HG03139 (cell line): ENCODE measurements around the gene EFCAB3.
A peak's percentile ranks its signal among the peaks of the same experiment; 100 is the strongest.
"Not testable (repeated sequence)": the region's sequence is repeated elsewhere in the genome, so short reads cannot be mapped to it uniquely, and the experiment has no call there.

Experiments used
- ATAC-seq: cut with Tn5 transposase; IDR thresholded peaks from one replicate; pipeline ENCODE4 v1.9.1; 2021; ENCODE audit not compliant: unreplicated experiment

The EFCAB3 gene

DNA sequence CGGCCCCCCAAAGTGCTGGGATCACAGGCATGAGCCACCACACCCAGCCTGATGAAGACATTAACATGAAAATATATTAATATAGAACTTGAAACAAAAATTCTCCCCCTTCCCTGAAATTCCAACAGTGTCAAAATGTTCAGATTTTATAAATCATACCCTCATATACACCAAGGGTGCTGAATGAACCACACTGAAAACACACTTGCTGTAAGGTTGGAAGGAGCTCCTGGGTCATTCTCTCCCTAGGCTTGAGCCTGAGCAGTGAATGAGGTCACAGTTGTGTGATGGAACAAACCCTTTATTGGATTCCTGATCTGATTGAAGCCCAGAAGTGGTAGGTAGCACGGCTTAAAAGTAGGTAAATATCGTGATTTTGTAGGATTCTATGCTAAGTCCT is at the start of gene EFCAB3:
TSS of gene EFCAB3 (plus strand) at position 301 of the 400 bp plus-strand sequence. CDS start 2,427 bp downstream, outside the sequence.
- ATAC-seq: no peak

DNA sequence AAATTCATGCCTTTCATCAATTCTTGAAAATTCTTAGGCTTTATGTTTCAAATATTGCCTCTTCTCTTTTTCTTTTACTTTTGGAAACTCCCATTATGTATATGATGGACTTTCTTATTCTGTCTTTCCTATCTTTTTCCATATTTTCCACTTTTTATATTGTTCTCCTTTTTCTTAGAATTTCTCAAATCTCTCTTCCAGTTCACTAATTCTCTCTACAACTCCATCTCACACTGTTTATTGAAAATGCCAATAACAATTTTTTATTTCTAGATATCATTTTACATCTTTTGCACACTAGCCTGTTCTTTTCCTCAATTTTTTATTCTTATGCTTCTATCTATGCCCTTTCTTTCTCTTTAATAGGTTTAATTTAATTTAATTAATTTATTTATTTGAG is 43.8 kb upstream of the EFCAB3 start:
- no peak for ATAC-seq

- ATAC-seq: no peak
Observed at GRCh38 chr17:62343764-62344270, 36.5 kb upstream of the EFCAB3 start.

- no peak for ATAC-seq
Observed at GRCh38 chr17:62351176-62351575, 29.2 kb upstream of the EFCAB3 start.

DNA sequence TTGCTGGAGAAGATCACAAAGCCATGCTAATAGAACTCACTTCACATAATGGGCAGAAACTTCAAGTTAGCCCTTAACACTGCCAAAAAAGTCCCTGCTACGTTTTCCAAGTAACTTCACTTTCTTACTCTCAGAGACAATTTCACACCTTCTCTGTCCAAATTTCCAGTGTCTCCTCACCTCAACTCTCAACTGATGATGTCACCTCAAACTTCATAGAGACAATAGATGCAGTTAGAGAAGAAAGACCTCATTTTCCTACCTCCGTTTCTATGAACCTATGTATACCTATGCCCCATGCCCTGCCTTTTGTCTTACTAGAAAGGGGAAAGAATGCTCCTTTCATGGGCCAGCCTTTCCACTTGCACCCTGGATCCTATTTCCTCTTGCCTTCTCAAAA is 14.2 kb upstream of the EFCAB3 start:
- ATAC-seq: no peak

GRCh38 chr17:62381561-62381960 is 1.2 kb downstream of the EFCAB3 start:
- ATAC-seq: no peak

DNA sequence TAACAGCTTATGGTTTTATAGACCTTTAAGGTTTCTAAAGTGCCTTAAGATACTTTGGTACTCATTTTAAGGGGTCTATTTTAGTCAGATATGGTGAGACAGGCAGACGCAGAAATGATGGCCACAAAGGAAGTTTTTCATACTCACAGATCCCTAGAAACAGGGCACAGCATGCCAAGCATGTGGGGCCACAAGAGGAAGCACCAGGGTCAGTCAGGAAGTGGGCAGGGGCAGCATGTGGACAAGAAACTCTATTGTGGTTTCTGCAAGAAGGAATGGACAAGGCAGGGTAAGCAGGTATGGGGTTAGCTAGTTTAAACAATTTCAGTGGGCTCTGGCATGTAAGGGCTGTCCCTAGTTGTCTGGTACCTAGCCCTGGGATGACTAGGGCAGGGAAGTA is 8.5 kb downstream of the EFCAB3 start:
- ATAC-seq: no peak

DNA sequence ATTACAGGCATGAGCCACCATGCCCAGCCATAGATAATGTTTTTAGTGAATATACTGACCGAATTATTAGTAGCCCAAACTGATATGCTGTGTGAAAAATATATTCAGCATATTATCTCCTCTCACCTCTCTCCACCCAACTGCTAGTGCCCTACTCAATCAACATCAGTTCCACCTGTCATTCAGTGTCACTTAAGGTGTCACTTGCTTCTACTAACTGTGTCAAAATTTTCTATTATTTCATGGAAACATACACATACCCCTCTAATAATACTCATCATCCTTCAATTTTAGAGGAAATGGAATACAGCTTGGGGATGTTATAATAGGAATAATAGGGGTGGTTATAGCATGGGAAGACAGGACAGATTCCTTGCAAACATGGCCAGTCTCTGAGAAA is 12.6 kb downstream of the EFCAB3 start:
- ATAC-seq: no peak

DNA sequence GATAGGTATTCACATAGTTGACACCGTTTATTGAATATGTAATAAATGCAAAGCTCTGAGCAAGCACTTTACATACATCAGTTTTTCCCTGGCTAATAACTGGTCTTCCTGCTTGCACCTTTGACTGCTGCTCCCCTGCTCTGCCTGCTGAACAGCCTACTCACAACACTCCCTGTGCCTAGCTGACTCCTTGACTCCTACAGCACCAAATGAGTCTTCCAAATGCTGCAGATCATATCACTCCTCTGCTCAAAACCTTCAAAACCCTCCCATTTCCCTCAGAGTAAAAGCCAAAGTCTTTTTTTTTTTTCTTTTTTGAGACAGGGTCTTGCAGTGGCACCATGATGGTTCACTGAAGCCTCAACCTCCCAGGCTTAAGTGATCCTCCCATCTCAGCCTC is 18.5 kb downstream of the EFCAB3 start:
- no peak for ATAC-seq

GRCh38 chr17:62405451-62405850 is 25.1 kb downstream of the EFCAB3 start:
- no peak for ATAC-seq

DNA sequence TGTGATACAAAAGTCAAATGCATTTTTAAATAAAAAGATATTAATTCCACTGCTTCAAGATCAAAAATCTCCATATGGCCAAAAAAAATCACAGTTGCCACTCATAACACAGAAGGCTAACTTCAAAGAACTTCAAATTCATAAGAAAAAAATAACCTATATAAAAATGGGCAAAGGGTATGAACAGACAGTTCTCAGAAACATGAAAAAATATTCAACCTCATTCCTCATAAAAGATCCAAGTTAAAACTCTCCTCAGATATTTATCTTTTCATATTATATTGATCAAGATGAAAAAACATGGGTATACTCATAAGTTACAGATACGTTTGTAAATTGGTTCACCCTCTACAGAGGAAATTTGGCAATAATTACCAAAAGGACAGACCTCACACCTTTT is 32.7 kb downstream of the EFCAB3 start:
- ATAC-seq: not testable (repeated sequence)

GRCh38 chr17:62423647-62424461 is 43.5 kb downstream of the EFCAB3 start, which contains the start of gene METTL2A:
Gene METTL2A, plus strand, starts transcription at chr17:62423897. Its CDS starts 6 bp downstream, at chr17:62423903.
- ATAC-seq: peak; percentile 93

DNA sequence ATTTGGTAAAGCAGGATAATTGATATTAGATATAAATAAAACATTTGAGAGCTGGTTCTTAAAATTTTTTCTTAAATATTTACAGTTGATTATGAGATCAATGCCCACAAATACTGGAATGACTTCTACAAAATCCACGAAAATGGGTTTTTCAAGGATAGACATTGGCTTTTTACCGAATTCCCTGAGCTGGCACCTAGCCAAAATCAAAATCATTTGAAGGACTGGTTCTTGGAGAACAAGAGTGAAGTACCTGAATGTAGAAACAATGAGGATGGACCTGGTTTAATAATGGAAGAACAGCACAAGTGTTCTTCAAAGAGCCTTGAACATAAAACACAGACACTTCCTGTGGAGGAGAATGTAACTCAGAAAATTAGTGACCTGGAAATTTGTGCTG is 45.9 kb downstream of the EFCAB3 start:
- not testable (repeated sequence) for ATAC-seq

GRCh38 chr17:62435251-62435650 is 54.9 kb downstream of the EFCAB3 start:
- ATAC-seq: not testable (repeated sequence)

GRCh38 chr17:62441181-62441580 is 60.8 kb downstream of the EFCAB3 start:
- ATAC-seq: not testable (repeated sequence)

GRCh38 chr17:62444063-62444462 is 63.7 kb downstream of the EFCAB3 start:
- no peak for ATAC-seq

DNA sequence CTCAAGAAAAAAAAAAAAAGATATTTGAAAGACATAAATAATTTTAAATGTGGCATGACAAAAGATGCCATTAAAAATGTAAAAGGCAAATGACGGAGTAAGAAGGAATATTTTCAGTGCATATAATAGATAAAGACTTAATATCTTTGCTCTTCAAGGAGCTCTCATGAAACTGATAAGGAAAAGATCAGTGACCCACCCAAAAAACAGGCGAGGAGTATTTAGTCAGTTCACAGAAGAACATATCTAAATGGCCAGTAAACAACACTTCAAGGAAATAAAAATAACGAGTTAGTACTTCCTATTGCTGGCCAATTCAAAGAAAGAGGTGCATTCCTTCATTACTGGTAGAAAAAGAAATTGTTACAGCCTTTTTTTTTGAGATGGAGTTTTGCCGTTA is 65.4 kb downstream of the EFCAB3 start:
- not testable (repeated sequence) for ATAC-seq

DNA sequence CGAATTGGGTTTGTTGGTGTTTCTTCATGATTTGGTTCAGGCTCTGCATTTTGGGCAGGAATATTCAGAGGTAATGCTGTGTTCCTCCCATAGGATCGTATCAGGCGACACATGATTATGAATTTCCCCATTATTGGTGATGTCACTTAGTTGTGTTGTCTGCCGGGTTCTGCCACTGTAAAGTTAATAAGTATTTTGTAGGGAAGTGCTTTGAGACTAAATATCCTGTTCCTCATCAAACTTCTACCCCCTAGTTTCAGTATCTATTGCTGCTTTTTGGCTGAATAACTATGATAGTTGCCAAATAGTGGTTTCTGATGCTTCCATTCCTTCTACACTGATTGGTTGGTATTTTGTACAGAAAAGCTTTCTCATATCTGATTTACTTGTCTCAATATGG is 71.8 kb downstream of the EFCAB3 start:
- not testable (repeated sequence) for ATAC-seq

- not testable (repeated sequence) for ATAC-seq
Observed at GRCh38 chr17:62453041-62453440, 72.7 kb downstream of the EFCAB3 start.

GRCh38 chr17:62453656-62454055 is 73.3 kb downstream of the EFCAB3 start:
- ATAC-seq: not testable (repeated sequence)

GRCh38 chr17:62454111-62454510 is 73.8 kb downstream of the EFCAB3 start:
- not testable (repeated sequence) for ATAC-seq

DNA sequence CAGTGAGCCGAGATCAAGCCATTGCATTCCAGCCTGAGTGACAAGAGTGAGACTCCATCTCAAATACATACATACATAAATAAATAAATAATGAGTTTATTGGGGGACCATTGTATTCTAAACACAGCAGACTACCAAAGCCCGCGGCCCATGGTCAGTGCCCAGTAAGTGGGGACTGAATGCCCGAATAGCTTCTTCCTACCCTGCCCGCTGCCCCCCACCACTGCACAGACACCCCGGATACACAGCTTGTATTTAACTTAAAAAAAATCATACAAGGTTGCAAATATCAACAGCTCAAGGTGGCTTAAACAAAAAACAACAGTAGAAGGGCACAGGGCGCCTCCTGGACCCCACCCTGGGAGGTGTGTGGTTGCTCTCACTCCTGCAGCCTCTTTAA is 75.7 kb downstream of the EFCAB3 start:
- ATAC-seq: no peak
